Measurements from ENCODE around the gene CALN1. TPM values are rescaled to one million over a fixed set of nuclear protein-coding genes. Genes with fewer than 3 reads are reported as not detected.
"Not testable (repeated sequence)": the region's sequence is repeated elsewhere in the genome, so short reads cannot be mapped to it uniquely, and the experiment has no call there.

CALN1 gene
- total RNA-seq (ENCODE audit: low replicate concordance), result 1.6 and 1.9 TPM in 2 replicates
- long read RNA-seq, result 0 reads

- not testable (repeated sequence) for H3K4me1 Mint-ChIP-seq (ENCODE audit: unreplicated experiment); DNase-seq (ENCODE audit: extremely low spot score, unreplicated experiment); H3K4me3 Mint-ChIP-seq; H3K27ac Mint-ChIP-seq; H3K9me3 Mint-ChIP-seq; H3K36me3 Mint-ChIP-seq; H3K27me3 Mint-ChIP-seq
Observed at GRCh38 chr7:72412121-72412618, at the start of gene CALN1. CALN1 (minus strand) TSS chr7:72412338.

GRCh38 chr7:72453471-72453870, 41.3 kb upstream of the CALN1 start:
- Mint-ChIP-seq H3K27me3 (peaks cover 10% of the 10 kb centered on the region), H3K9me3 (no peaks in the 10 kb centered on the region), H3K27ac (no peak overlapping the region), H3K4me1 (ENCODE audit: unreplicated experiment) (no peaks in the 10 kb centered on the region), H3K36me3 (no peaks in the 10 kb centered on the region), H3K4me3 (no peak overlapping the region)
- DNase-seq (ENCODE audit: extremely low spot score, unreplicated experiment), result no peak
- no peak for TF ChIP-seq CTCF (conservative IDR thresholded peaks at IDR 0.05)

- Mint-ChIP-seq H3K4me1 (ENCODE audit: unreplicated experiment) (peaks cover 31% of the 10 kb centered on the region), H3K4me3 (no peak overlapping the region), H3K36me3 (no peaks in the 10 kb centered on the region), H3K27me3 (peaks cover 45% of the 10 kb centered on the region), H3K27ac (no peak overlapping the region), H3K9me3 (no peaks in the 10 kb centered on the region)
- TF ChIP-seq CTCF (conservative IDR thresholded peaks at IDR 0.05), result no peak
- no peak for DNase-seq (ENCODE audit: extremely low spot score, unreplicated experiment)
Observed at GRCh38 chr7:72447465-72448204, 35.5 kb upstream of the CALN1 start.

- H3K4me1 Mint-ChIP-seq (ENCODE audit: unreplicated experiment), result peaks cover 31% of the 10 kb centered on the region
- no peak for TF ChIP-seq CTCF (conservative IDR thresholded peaks at IDR 0.05)
- H3K36me3 Mint-ChIP-seq, result no peaks in the 10 kb centered on the region
- H3K27ac Mint-ChIP-seq, result no peak overlapping the region
- no peaks in the 10 kb centered on the region for H3K9me3 Mint-ChIP-seq
- H3K27me3 Mint-ChIP-seq, result peaks cover 45% of the 10 kb centered on the region
- peak overlapping the region; percentile 11 for H3K4me3 Mint-ChIP-seq
- no peak for DNase-seq (ENCODE audit: extremely low spot score, unreplicated experiment)
Observed at GRCh38 chr7:72446591-72447462, 34.7 kb upstream of the CALN1 start.

GRCh38 chr7:72446131-72446530, 34.0 kb upstream of the CALN1 start:
- no peak for DNase-seq (ENCODE audit: extremely low spot score, unreplicated experiment)
- no peaks in the 10 kb centered on the region for H3K36me3 Mint-ChIP-seq
- no peak overlapping the region for H3K27ac Mint-ChIP-seq
- TF ChIP-seq CTCF (conservative IDR thresholded peaks at IDR 0.05), result no peak
- peaks cover 31% of the 10 kb centered on the region for H3K4me1 Mint-ChIP-seq (ENCODE audit: unreplicated experiment)
- no peaks in the 10 kb centered on the region for H3K9me3 Mint-ChIP-seq
- H3K27me3 Mint-ChIP-seq, result peaks cover 45% of the 10 kb centered on the region
- no peak overlapping the region for H3K4me3 Mint-ChIP-seq

- Mint-ChIP-seq H3K4me1 (ENCODE audit: unreplicated experiment) (peaks cover 31% of the 10 kb centered on the region), H3K27ac (no peak overlapping the region), H3K27me3 (peaks cover 44% of the 10 kb centered on the region), H3K4me3 (no peak overlapping the region), H3K36me3 (no peaks in the 10 kb centered on the region), H3K9me3 (no peaks in the 10 kb centered on the region)
- no peak for TF ChIP-seq CTCF (conservative IDR thresholded peaks at IDR 0.05)
- DNase-seq (ENCODE audit: extremely low spot score, unreplicated experiment), result no peak
Observed at GRCh38 chr7:72445580-72445979, 33.4 kb upstream of the CALN1 start.

All from type B pancreatic cell (in vitro differentiated cells).